Stimulated activated CD4-positive, alpha-beta T cell treated with anti-CD3 and anti-CD28 coated beads, TNF-alpha, amount 100 ng/mL, for 24 hours (primary cell): ENCODE measurements around the gene POMT2.
"Not testable (repeated sequence)": the region's sequence is repeated elsewhere in the genome, so short reads cannot be mapped to it uniquely, and the experiment has no call there.

Experiments used
- DNase-seq, 3 experiments: peaks; one replicate each; pipeline ENCODE4 v3.0.0-alpha.2; 2020; ENCODE audit warnings: low read depth in 3 of 3

The POMT2 gene

DNA sequence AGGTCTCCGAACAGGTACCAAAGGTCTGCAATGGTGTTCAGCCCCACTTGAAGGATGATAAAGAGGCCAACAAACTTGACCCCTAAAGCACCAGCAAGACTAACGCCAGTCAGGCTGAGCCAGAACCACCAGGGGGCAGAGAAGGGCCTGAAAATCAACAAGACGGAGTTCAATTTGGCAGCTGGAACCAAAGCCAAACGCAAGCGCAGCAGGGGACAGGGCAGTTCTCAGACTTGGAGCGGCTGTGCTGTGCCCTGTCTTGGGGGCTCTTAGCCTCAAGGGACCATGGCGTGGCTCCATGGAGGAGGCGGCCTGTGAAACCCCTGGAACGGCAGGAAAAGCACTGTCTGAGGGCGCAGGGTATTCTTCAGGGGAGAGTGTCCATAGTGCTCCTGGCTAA lies 19.6 kb downstream of the POMT2 start:
- DNase-seq = peak in 2 of 3 experiments; percentile 18 to 57

DNA sequence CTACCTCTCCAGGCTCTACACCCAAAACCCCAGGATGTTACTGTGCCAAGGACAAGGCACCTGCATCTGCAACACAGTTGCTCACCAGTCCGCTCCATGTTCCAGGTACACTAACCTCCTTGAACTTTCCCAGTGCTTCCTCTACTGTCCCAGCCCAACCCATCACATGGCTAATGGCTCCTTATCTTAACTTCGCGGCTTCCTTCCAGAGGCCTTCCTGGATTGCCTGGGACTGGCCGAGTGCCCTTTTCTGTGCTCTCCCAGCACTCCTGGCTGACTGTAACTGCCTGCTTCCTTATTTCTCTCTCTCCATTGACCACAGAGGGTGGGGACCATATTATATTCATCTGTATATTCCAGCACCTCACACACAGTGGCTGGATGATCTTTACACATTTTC lies 20.9 kb downstream of the POMT2 start:
- no peak for DNase-seq

DNA sequence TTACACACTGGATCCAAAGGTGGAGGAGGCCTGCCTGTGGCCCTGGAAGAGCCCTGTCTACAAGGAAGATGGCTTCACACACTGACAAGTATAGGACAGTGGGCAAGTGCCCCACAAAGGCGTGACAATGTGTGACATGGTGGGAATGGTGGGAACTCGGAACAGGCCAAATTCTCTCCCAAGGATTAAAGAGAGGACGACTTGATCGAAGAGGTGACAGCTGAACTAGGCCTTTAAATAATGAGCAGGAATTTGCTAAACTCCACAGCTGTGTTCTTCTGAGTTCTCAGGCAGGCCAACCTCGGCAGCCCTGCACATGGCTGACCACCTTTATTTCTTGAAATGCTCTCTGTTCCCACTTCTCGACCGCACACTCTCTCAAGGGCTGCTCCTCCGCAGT lies 23.8 kb downstream of the POMT2 start:
- no peak for DNase-seq

GRCh38 chr14:77296155-77296554 lies 24.5 kb downstream of the POMT2 start:
- DNase-seq = no peak

DNA sequence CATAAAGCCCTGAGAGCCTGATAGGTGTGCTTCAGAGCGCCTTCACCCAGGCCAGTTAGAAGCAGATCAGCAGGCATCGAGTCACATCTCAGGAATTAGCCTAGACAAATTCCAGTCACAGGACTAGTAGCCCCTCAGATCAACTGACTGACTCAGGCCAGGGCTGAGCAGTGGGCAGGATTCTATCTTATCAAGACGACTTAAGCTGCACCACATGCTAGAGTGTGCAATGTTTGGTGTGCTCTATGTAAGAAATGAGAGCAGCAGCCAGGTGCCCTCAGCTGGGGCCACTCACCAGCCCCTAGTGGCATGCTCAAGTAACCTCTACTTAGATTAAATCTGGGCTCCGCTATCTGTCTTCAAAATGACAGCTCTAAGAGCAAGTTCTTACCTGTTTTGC lies 30.0 kb downstream of the POMT2 start:
- no peak for DNase-seq

DNA sequence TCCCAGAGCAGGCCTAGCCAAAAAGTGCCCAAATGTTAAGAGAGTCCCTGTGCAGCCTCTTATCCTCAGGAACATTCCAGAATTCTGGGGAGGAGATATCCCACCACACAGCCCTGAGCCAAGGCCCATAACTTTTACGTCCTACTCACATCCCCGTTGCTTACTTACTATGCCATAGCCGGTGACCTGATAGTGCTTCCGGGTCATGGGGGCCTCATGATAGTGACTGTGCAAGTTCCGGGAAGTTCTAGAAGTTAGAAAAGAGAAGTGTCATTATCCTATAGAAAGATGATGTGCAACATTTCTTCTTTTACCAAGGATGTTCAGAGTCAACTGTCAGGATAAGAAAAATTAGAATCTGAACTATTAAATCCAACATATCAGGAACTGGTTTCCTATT lies 34.1 kb downstream of the POMT2 start:
- DNase-seq = no peak

- no peak for DNase-seq
These were observed 36.2 kb downstream of the POMT2 start for GRCh38 chr14:77284466-77284865.

GRCh38 chr14:77284066-77284465 lies 36.6 kb downstream of the POMT2 start:
- no peak for DNase-seq

DNA sequence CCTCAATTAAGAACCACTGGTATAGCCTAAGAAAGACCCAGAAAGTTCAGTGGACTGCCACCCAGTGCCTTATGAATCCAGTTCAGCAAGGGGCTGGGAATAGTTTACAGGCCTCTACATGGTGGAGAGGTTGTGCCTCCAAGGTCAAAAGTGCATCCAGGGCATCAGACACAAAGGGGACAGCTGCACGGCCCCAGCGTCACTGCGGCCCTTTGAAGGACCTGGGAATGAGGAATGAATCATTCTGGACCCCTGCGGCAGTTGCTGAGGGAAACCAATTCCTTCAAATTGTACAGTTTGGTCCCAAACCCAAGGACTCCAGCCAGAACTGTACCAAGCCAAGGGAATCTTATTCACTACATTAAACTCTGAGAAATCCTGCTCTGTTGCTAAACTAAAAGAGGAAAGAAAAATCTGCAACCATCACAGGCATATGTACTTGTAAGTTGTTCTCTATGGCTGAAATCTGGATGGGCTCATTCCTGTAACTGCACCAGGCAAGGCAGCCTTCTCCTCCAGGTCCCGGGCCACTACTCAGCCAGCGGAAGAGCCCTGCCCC lies 38.8 kb downstream of the POMT2 start:
- no peak for DNase-seq

DNA sequence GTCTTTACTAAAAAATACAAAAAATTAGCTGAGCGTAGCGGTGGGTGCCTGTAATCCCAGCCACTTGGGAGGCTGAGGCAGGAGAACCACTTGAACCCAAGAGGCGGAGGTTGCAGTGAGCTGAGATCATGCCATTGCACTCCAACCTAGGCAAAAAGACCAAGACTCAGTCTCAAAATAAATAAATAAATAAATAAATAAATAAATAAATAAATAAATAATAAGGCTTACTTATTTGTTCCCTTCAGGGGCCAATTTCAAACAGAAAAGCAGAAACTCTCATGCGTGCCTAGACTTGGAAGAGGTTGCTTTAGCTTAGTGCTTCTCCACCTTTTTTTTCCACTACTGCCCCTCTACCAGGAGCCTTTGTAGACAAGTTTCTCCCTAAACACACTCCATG lies 39.8 kb downstream of the POMT2 start:
- not testable (repeated sequence) for DNase-seq

GRCh38 chr14:77279719-77280118 lies 41.0 kb downstream of the POMT2 start:
- DNase-seq = no peak

- DNase-seq = no peak
These were observed 42.0 kb downstream of the POMT2 start for GRCh38 chr14:77278461-77279230.

GRCh38 chr14:77276959-77277358 lies 43.7 kb downstream of the POMT2 start:
- DNase-seq = no peak

DNA sequence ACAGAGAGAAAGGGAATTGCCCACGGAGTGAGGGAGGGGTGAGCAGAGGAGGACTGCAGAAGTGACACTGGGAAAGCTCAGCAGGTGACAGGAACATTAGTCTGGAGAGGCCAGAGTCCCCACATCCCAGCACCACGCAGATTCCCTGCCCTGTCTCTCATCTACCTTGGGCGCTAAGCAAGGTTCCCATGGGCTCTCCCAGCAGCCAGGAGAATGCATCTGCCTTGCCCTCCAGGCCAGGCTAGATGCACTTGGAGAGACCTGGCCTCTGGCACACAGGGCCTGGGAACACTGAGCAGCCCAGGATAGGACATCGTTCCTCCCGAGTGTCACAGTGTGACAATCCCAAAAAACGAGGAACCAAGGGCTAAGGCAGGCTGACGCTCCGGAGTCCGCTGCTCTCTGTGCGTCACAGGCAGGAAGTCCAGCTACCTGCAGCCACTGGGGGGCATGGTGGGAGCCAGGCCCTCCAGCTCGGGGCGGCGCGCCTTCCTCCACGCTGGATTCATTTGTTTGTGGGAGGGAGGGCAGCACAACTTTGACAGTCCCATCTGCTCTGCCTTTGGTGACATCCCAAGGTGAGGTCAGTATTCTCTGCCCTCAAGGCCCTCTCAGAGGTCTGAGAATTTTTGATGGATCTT lies 44.3 kb downstream of the POMT2 start:
- no peak for DNase-seq

DNA sequence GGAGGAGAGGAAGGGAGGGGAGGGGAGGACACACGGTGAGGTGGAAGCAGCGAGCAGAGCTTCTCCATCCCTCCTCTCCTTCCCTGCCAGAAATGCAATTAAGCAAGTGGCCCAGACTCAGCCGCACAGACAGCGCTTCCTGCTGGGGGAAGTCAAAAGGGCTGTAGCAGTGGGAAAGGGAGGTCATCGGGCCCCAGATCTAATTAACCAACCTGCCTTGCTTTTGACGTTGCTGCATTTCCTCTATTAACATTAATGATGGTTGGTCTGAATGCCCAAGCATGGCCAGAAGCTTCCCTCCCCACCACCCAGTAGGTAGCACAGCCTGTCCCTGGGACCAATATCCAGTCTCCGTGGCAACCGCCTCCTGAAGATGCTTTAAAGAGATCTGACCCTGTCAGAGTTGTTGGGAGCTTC lies 45.1 kb downstream of the POMT2 start:
- no peak for DNase-seq

- no peak for DNase-seq
These were observed 45.6 kb downstream of the POMT2 start for GRCh38 chr14:77275041-77275580.

DNA sequence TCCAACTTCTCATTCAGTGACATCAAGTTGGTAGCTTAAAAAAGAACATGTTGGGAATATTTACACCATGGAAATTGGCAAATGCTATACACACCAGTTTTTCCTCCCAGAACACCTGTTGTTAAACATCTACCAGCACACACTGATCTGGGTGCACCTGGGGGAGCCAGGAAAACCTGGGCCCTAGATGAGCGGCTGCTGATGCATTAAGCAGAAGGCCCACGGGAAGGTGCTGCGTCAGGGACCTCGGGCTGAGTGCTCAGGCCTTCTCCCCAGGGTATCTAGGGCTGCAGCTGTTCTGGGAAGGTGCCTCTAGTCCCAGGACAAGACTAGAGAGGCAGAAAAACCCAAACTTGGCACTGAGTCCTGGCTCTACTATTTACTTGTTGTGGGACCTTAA lies 46.9 kb downstream of the POMT2 start:
- no peak for DNase-seq

- no peak for DNase-seq
These were observed 48.4 kb downstream of the POMT2 start for GRCh38 chr14:77272261-77272660.

DNA sequence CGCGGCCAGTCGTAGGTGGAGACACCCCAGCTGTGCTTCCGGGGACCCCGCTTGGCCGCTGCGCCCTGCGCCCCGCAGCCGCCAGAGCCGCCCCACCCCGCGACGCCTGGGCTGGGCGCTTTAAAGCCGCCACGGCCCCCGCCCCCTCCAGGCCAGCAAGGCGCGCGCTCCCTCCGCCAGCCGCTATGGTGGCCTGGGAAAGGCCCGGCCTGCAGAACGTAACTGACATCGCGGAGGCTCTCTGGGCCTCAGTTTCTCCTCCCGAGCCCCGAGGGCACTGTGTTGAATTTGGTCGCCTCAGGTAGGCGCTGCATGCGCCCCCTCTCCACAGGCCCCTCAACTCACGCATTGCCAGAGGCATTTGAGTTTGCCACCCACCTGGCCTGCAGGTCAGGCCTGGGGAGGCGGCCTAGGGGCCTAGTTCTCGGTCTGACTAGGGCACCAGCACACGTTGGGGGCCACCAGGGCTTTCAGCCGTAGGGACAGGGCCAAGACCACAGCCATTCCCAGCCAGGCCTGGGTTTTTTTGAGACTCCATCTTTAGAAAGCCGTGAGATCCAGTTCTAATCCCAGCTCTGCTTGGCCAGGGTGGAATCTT lies 49.5 kb downstream of the POMT2 start, which contains the start of gene NGB:
Gene NGB (minus strand): TSS at position 94 of the 598 bp plus-strand sequence. CDS start 269 bp downstream, outside the sequence.
- DNase-seq = no peak

DNA sequence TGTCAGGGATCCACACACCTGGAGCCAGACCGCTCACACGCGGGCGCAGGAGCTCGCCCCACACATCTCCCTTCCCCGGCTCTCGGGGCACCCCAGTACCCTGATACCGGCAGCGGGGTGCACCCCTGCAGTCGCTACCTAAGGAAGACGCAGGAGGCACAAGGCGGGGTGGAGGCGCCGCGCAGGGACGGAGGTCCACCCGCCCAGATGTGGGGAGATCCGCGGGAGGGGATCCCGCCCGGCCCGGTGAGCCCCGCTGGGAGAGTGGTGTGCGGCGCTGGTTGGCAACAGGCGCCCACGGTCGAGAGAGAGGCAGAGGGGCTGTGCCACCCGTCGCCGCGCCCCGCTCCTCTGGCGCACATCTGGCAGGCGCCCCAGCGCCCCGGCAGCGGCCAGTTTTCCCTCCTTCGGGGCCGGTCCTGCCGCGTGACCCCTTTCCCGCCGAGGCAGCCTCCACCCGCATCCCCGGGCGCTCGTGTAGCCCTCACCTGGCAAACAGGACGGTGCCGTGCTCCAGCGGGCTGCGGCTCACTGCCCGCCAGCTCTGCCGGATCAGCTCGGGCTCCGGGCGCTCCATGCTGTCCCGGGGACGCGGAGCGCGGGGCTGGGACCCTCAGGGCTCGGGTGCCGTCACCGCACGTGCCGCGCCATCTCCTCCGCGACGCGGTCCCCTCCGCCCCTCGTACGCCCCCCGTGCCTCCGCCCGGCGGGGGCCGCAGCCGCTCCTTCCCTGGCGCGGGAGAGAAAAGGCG lies 50.1 kb downstream of the POMT2 start:
- DNase-seq = no peak

GRCh38 chr14:77268989-77269600 lies 51.6 kb downstream of the POMT2 start:
- no peak for DNase-seq
